HG02852 (cell line): ENCODE measurements around the gene ANKRD10.

Source experiments
- ATAC-seq: cut with Tn5 transposase; IDR thresholded peaks from one replicate; pipeline ENCODE4 v1.9.1; 2021; ENCODE audit warnings: mild to moderate bottlenecking, moderate library complexity; ENCODE audit not compliant: unreplicated experiment

The ANKRD10 gene

GRCh38 chr13:110887597-110888333 is 27.1 kb downstream of the ANKRD10 start:
- no peak for ATAC-seq

GRCh38 chr13:110886870-110887596 is 27.8 kb downstream of the ANKRD10 start:
- ATAC-seq = no peak

- ATAC-seq = no peak
Observed at GRCh38 chr13:110885966-110886869, 28.7 kb downstream of the ANKRD10 start.

DNA sequence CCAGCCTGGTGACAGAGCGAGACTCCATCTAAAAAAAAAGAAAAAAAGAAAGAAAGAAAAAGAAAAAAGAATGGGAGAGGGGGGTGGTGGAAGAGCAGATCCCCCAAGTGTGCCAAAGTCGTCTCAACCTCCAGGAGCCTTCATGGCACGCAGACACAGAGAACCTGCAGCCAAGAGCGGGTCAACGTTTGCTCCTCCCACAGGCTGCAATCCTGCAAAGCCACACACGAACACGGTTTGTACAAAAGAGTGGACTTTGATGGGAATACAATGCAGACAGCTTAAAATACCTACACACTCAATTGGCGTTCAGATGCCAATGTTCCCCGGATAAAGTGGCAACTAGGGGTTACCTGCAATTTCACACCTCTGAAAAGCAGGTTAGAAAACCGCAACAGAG is 29.4 kb downstream of the ANKRD10 start:
- no peak for ATAC-seq

DNA sequence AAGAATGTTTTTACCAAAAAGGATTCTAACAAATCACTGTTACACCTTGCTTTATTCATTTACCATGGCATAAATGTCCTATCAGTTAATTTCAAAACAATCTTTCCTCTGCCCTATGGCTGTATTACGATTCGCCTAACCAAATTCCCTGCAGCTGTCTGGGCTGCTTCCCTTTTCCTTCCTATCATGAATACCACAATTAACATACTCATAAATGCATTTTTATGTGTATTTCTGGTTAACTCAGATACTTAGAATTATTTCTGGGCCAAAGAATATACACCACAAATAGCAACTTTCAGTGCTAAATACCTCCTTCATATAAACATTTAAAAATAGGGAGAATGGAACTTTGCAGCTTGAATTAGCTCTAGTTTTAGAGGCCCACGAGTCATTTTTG is 30.4 kb downstream of the ANKRD10 start:
- ATAC-seq = no peak

DNA sequence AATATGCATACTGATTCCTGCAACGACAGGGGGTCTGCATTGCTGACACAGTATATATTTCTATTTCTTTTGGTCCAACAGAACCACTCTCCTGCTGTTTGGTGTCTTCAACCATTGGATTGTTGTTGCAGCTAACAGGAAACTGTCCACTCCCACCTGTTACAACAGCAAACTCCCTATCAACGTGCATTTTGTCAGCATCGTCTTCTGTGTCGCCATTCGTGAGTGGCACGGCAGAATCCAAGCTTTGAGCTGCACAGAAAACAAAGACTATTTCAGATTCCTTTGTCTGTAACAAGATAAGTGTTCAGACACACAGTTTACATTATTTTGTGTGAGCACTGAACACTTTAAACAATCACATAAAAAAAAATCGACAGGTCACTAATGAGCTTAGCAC is 31.3 kb downstream of the ANKRD10 start:
- ATAC-seq = no peak

DNA sequence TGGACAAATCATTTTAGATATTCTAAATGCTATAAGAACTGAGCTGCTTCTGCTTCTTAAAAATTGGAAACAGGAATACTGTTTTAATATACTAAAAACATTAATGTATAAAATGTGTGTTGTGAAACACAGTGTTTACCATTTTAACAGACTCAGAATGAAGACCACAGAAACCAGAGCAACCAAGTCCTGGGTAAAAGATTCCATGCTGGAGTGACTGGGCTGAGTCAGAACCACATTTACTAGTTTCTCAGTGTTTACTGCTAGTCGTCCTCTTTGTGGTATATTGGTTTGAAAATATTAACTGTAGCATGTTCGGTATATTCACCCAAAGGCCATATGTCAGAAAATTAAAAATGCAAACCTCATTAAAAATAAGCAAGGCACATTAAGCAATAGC is 31.9 kb downstream of the ANKRD10 start:
- ATAC-seq = no peak

DNA sequence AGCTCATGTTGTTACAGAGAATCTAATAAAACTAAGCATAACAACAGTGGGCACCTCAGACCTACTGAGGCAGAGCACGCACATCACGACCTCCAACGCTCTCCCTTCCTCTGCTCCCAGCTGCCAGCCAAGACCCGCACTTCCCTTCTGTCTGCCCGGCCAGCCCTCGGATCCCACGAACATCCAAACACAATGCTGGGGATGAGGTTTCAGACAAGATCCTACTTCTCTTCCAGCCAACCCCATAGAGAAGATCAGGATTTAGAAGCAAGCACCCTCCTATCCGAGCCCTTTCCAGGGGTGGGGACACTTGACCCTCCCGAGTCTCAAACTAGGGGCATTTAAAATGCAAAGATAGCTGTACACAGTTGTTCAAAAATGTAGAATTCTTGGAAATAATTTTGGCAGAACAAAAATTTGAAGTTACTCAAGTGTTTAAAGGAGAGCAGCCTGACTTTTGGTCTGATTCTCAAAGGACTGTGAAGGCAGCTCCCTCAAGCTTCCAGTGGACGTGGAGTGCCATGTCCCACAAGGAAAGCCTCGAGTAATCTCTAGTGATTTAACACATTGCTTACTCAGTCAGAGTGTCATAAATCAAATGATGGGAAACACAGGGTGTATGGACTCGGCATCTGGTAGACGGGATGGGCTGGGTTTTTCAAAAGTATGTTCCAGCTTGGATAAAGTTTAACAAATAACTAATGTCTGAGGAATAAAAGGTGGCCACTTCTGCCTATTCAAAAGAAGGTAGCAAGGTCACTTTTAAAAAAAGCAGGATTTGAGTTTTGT is 32.8 kb downstream of the ANKRD10 start:
- ATAC-seq = no peak

GRCh38 chr13:110880627-110881026 is 34.2 kb downstream of the ANKRD10 start:
- ATAC-seq = no peak

DNA sequence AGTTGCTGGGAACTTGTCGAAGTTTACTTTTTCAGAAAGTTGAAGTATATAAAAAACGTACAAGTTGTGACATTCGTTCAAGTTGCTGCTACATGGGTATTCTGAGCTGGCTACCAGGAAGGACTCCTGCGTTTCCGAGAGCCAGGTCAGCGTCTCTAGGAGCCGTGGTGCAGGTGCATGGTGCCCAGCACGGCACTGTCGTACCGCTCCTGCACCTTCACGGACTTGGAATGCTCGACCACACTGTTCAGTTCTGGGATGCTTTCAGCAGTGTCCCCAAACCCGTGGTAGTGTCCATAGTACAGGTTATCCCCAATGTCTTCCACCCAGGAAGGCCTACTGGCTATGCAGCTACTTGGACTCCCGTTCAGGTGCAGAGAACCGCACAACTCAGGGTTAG is 35.4 kb downstream of the ANKRD10 start:
- ATAC-seq = no peak

- no peak for ATAC-seq
Observed at GRCh38 chr13:110877737-110878258, 37.1 kb downstream of the ANKRD10 start.

DNA sequence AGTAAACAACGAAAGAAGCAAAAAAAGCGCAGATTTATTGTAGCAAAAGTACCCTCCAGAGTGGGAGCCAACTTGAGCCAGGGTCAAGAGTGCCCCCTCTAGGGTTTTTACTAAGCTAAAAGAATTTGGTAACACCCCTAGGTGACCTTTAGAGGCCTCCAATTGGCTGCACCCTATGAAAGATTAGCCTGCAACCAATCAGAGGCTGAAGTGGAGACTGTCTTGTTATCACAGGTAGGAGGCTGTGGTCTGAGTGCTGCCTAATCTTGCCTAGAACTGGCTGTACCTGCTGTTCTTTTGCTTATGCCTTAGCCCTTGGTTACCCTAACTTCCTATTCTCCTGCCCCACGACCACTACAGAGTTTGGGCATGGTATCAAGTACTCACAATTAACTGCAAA is 38.3 kb downstream of the ANKRD10 start:
- no peak for ATAC-seq

DNA sequence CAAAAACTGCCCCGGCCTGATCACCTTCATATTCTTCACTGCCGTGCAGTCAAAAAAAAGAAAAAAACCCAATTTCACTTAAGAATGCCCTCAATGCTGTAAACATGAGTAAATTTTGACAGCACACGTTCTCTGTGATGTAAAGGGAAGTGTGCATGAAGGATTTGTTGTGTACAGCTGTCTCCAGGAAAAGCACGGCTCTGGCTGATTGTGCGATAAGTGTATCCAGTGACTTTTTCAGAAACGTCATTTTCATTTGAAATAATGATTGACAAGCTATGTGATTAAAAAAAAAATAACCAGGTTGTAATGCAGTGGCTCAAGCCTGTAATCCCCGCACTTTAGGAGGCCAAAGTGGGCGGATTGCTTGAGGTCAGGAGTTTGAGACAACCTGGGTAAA is 39.6 kb downstream of the ANKRD10 start:
- ATAC-seq = no peak

DNA sequence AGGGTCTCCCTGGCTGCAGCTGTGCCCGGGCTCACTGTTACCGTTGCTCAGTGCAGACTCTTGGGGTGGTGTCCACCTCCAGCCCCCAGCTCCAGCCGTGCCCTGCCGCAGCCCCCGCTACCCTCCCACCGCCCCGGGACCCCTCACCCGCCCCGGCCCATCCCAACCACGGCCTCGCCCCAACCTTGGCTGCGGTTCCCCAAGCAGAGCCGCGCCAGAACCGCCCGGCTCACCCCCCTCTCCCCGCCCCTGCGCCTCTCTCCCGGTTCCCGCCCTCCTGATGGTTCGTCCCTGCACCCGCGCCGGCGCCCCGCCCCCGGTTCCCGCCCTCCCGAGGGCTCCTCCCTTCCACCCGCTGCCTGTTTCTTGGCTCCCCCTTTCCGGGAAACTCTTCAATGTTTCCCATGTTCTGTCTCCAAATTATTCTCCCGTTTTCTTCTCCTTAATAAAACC is 40.3 kb downstream of the ANKRD10 start:
- ATAC-seq = no peak

GRCh38 chr13:110873639-110874507 is 41.0 kb downstream of the ANKRD10 start:
- ATAC-seq = no peak

- ATAC-seq = no peak
Observed at GRCh38 chr13:110872768-110873638, 41.9 kb downstream of the ANKRD10 start.

DNA sequence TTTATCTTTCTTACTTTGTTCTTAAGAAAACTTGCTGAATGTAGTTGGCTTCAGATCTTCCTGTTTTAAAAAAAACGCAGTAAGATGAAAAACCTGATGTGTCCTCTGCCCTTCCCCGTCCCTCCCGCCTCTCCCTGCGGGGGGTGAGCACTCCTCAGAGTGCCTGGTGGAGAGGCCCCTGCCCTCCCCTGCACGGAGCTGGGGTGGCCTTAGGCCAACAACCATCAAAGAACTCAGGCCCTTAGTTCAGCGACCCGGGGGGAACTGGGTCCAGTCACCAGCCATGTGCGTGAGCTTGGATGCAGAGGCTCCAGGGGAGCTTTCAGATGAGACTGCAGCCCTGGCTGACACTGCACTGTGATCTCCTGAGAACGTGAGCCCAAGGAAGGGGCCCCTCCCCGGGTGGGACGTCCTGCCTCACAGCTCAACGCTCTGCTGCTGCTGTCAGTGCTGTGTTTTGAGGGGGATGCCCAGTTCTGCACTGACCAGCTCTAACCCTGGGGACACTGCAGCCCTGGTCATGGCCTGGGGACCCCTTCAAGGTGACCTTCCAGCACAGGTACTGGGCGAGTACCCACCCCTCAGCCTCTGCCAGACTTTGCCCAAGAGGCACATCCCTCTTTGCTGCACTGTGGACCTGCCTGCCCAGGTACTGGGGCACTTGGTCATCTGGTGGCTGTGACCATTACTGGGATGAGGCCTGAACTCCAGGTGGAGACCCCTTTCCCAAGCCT is 42.7 kb downstream of the ANKRD10 start:
- ATAC-seq = no peak
